ENCODE data around the gene OR51B2.

OR51B2 gene

GRCh38 chr11:5283086-5283485 lies 41.0 kb downstream of the OR51B2 start:
- no peak for DNase-seq (ENCODE audit: low read depth)
- no peak overlapping the region for H3K4me3 ChIP-seq (ENCODE audit: low read depth, low read length)
- TF ChIP-seq CTCF (IDR thresholded peaks at IDR 0.05; ENCODE audit: control insufficient read depth, extremely low read depth, insufficient read depth): no peak

GRCh38 chr11:5282628-5283027 lies 41.5 kb downstream of the OR51B2 start:
- no peak for DNase-seq (ENCODE audit: low read depth)
- TF ChIP-seq CTCF (IDR thresholded peaks at IDR 0.05; ENCODE audit: control insufficient read depth, extremely low read depth, insufficient read depth): no peak
- no peak overlapping the region for H3K4me3 ChIP-seq (ENCODE audit: low read depth, low read length)

GRCh38 chr11:5281596-5281995 lies 42.5 kb downstream of the OR51B2 start:
- no peak for DNase-seq (ENCODE audit: low read depth)
- no peak for TF ChIP-seq CTCF (IDR thresholded peaks at IDR 0.05; ENCODE audit: control insufficient read depth, extremely low read depth, insufficient read depth)
- H3K4me3 ChIP-seq (ENCODE audit: low read depth, low read length): no peak overlapping the region

GRCh38 chr11:5280582-5281102 lies 43.5 kb downstream of the OR51B2 start:
- DNase-seq (ENCODE audit: low read depth): peak; percentile 22
- H3K4me3 ChIP-seq (ENCODE audit: low read depth, low read length): no peak overlapping the region
- no peak for TF ChIP-seq CTCF (IDR thresholded peaks at IDR 0.05; ENCODE audit: control insufficient read depth, extremely low read depth, insufficient read depth)

GRCh38 chr11:5279471-5280090 lies 44.5 kb downstream of the OR51B2 start:
- no peak for TF ChIP-seq CTCF (IDR thresholded peaks at IDR 0.05; ENCODE audit: control insufficient read depth, extremely low read depth, insufficient read depth)
- no peak overlapping the region for H3K4me3 ChIP-seq (ENCODE audit: low read depth, low read length)
- DNase-seq (ENCODE audit: low read depth): no peak

- no peak for TF ChIP-seq CTCF (IDR thresholded peaks at IDR 0.05; ENCODE audit: control insufficient read depth, extremely low read depth, insufficient read depth)
- H3K4me3 ChIP-seq (ENCODE audit: low read depth, low read length): no peak overlapping the region
- DNase-seq (ENCODE audit: low read depth): no peak
These were observed 46.2 kb downstream of the OR51B2 start for GRCh38 chr11:5277807-5278382.

- H3K4me3 ChIP-seq (ENCODE audit: low read depth, low read length): no peak overlapping the region
- DNase-seq (ENCODE audit: low read depth): peak; percentile 31
- TF ChIP-seq CTCF (IDR thresholded peaks at IDR 0.05; ENCODE audit: control insufficient read depth, extremely low read depth, insufficient read depth): no peak
These were observed 47.4 kb downstream of the OR51B2 start for GRCh38 chr11:5276697-5277096.
